ENCODE results near the gene HSP90AB1. TPM values are rescaled to one million over a fixed set of nuclear protein-coding genes. Genes with fewer than 3 reads are reported as not detected.

HSP90AB1 gene
- total RNA-seq, 1 donor = 832 TPM

- no peak overlapping the region for H3K4me3 ChIP-seq (ENCODE audit: low read depth, low read length)
- no peak for DNase-seq (ENCODE audit: low read depth)
- no peak for TF ChIP-seq CTCF (IDR thresholded peaks at IDR 0.05; ENCODE audit: insufficient read depth, low read length)
These were observed 32.1 kb downstream of the HSP90AB1 start for GRCh38 chr6:44278774-44279697.

GRCh38 chr6:44284121-44284520 lies 37.2 kb downstream of the HSP90AB1 start:
- no peak for TF ChIP-seq CTCF (IDR thresholded peaks at IDR 0.05; ENCODE audit: insufficient read depth, low read length)
- no peak overlapping the region for H3K4me3 ChIP-seq (ENCODE audit: low read depth, low read length)
- no peak for DNase-seq (ENCODE audit: low read depth)

DNA sequence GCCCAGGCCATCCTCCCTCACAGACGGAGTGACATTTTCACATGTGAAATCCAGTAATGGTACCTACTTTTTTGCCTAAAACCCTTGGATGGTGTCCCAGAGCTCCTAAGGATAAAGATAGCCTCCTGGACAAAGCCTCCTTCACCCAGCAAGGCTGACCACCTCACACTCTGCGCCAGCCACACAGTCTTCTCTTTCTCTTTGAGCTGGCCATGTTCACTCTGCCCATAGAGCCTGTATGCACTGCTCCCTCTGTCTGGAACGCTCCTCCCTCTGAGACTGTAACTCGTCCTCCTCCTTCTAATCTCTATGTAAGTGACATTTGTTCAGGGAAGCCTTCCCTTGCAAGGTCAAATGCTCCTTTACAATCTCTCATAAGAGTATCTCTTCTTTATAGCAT lies 38.0 kb downstream of the HSP90AB1 start:
- no peak overlapping the region for H3K4me3 ChIP-seq (ENCODE audit: low read depth, low read length)
- DNase-seq (ENCODE audit: low read depth) = no peak
- no peak for TF ChIP-seq CTCF (IDR thresholded peaks at IDR 0.05; ENCODE audit: insufficient read depth, low read length)

- no peak for TF ChIP-seq CTCF (IDR thresholded peaks at IDR 0.05; ENCODE audit: insufficient read depth, low read length)
- DNase-seq (ENCODE audit: low read depth) = peak; percentile 19
- no peak overlapping the region for H3K4me3 ChIP-seq (ENCODE audit: low read depth, low read length)
These were observed 38.8 kb downstream of the HSP90AB1 start for GRCh38 chr6:44285552-44286284.

GRCh38 chr6:44286285-44286565 lies 39.3 kb downstream of the HSP90AB1 start:
- no peak for DNase-seq (ENCODE audit: low read depth)
- TF ChIP-seq CTCF (IDR thresholded peaks at IDR 0.05; ENCODE audit: insufficient read depth, low read length) = no peak
- H3K4me3 ChIP-seq (ENCODE audit: low read depth, low read length) = no peak overlapping the region

GRCh38 chr6:44286747-44287146 lies 39.8 kb downstream of the HSP90AB1 start:
- H3K4me3 ChIP-seq (ENCODE audit: low read depth, low read length) = no peak overlapping the region
- TF ChIP-seq CTCF (IDR thresholded peaks at IDR 0.05; ENCODE audit: insufficient read depth, low read length) = no peak
- no peak for DNase-seq (ENCODE audit: low read depth)
